ENCODE measurements around the gene TIE1.

DNA sequence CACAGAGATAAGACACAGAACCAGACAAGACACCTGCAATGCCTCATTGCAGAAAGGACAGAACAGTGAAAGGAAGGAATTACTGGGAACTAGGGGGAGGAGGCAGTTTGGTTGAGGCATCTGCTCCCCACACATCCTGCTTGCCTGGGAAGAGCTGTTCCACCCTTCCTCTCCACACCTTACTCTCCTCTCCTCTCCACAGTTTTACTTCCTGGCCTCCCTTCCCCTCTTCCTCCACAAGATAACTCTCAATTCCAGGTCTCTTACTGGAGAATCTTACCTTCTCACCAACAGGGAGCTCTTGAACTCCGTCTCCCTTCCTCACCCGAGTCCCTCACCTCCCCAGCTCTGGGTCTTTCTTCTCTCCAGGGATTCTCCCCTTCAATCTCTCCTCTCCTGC is 64.9 kb downstream of the TIE1 start:
- TF ChIP-seq, protein P1, sequence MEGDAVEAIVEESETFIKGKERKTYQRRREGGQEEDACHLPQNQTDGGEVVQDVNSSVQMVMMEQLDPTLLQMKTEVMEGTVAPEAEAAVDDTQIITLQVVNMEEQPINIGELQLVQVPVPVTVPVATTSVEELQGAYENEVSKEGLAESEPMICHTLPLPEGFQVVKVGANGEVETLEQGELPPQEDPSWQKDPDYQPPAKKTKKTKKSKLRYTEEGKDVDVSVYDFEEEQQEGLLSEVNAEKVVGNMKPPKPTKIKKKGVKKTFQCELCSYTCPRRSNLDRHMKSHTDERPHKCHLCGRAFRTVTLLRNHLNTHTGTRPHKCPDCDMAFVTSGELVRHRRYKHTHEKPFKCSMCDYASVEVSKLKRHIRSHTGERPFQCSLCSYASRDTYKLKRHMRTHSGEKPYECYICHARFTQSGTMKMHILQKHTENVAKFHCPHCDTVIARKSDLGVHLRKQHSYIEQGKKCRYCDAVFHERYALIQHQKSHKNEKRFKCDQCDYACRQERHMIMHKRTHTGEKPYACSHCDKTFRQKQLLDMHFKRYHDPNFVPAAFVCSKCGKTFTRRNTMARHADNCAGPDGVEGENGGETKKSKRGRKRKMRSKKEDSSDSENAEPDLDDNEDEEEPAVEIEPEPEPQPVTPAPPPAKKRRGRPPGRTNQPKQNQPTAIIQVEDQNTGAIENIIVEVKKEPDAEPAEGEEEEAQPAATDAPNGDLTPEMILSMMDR (IDR thresholded peaks at IDR 0.05) = no peak
- no peak for TF ChIP-seq POLR2A (IDR thresholded peaks at IDR 0.05)
